Adrenal gland (tissue), 12 donors: ENCODE measurements around the gene TMEM123. TPM values are rescaled to one million over a fixed set of nuclear protein-coding genes. Genes with fewer than 3 reads are reported as not detected.
A peak's percentile ranks its signal among the peaks of the same experiment; 100 is the strongest.

ENCODE experiments used
- DNase-seq, 7 donors: peaks; one replicate each; pipeline ENCODE4 v3.0.0-alpha.2; 2019 to 2020
- H3K27ac ChIP-seq, 5 donors: fragments of 200-600 bp; sonication (generic) in 4 of 5; 1 replicate in 3 of 5; 2 replicates in 2 of 5; pipeline versions ENCODE4 v1.5.1 to v1.8.0; 2016 to 2020; ENCODE audit warnings: mild to moderate bottlenecking in 1 of 5
- H3K27me3 ChIP-seq: fragments of 200-600 bp; 2 replicates; pipeline ENCODE4 v1.8.0; 2021
- H3K36me3 ChIP-seq, 2 donors: fragments of 200-600 bp; replicated peaks in 1 of 2; 1 replicate in 1 of 2; 2 replicates in 1 of 2; pipeline versions ENCODE4 v1.5.1 to v1.8.0; 2018 to 2022
- H3K4me1 ChIP-seq, 2 donors: fragments of 200-600 bp; replicated peaks in 1 of 2; 1 replicate in 1 of 2; 2 replicates in 1 of 2; pipeline versions ENCODE4 v1.5.1 to v1.8.0; 2018 to 2021
- H3K4me3 ChIP-seq, 4 donors: fragments of 200-600 bp; sonication (generic) in 3 of 4; one replicate each; pipeline ENCODE4 v1.5.1; 2016 to 2018
- H3K9me3 ChIP-seq, 3 donors: fragments of 200-600 bp; sonication (generic) in 1 of 3; replicated peaks in 1 of 3; 1 replicate in 2 of 3; 2 replicates in 1 of 3; pipeline versions ENCODE4 v1.5.1 to v1.8.0; 2016 to 2021
- POLR2A ChIP-seq, 2 donors: fragments of 450-650 bp; IDR thresholded peaks; one replicate each; pipeline ENCODE4 v1.6.1; 2017; ENCODE audit warnings: antibody characterized with exemption in 2 of 2, mild to moderate bottlenecking in 2 of 2, moderate library complexity in 1 of 2
- WGBS, 4 donors: extraction: QIAGEN DNeasy Blood & Tissue Kit in 2 of 4; methylation state at CpG; one replicate each; pipeline versions ENCODE4 v1.1.5 to v1.1.7; 2013 to 2017; 5-methylcytosine and 5-hydroxymethylcytosine counted together
- intact Hi-C, 2 donors: fragments of 100-400 bp; cut with DNase I; formaldehyde crosslinking; loops; one replicate each; pipeline versions ENCODE4 v1.14.1 to v1.15.0; 2022 to 2023
- polyA plus RNA-seq, 3 donors: library from polyadenylated mRNA; stranded (reverse); fragments of 200-250 nt in 2 of 3; fragments of 350-450 nt in 1 of 3; fragmentation: Illumina TruSeq in 1 of 3; extraction: RNeasy Lipid Tissue Mini Kit (QIAGEN cat#74804) in 1 of 3; gene quantifications; one replicate each; pipeline ENCODE4 v1.2.3, GENCODE V29; 2013 to 2014
- total RNA-seq, 9 donors: library from RNA; depleted of rRNA in 4 of 9; stranded (reverse); fragments of >200 nt in 4 of 9; fragments of 120-200 nt in 1 of 9; fragmentation: NEBNext Ultra II Directional in 1 of 9; extraction: Animal tissue kit (Norgen Biotek cat#: 25700) in 1 of 9; gene quantifications; one replicate each; pipeline versions ENCODE4 v1.1.0 to v1.2.4, GENCODE V29; 2013 to 2023
- TF ChIP-seq, protein P1 (sequence below), 6 experiments: fragments of 450-650 bp in 4 of 6; fragments of 200-600 bp in 2 of 6; sonication (generic) in 1 of 6; IDR thresholded peaks; 1 replicate in 5 of 6; 2 replicates in 1 of 6; pipeline versions ENCODE4 v1.5.1 to v1.8.0; 2016 to 2021; ENCODE audit warnings: antibody characterized with exemption in 6 of 6, mild to moderate bottlenecking in 2 of 6, moderate library complexity in 1 of 6
- donor health status: healthy with polysubstance abuse.
- donor health status: Bipolar disorder and iron deficiency.
- donor health status: DM: yes; HTN: yes; CAD: no.
- donor health status: DM: no; HTN: no; CAD: no.
- donor health status: DM: no; HTN: no; CAD: no.
- donor health status: DM: yes; HTN: yes; CAD: no.

TMEM123 gene
- total and polyA plus RNA-seq, 12 donors = 19.2 to 284 (median 117) TPM

DNA sequence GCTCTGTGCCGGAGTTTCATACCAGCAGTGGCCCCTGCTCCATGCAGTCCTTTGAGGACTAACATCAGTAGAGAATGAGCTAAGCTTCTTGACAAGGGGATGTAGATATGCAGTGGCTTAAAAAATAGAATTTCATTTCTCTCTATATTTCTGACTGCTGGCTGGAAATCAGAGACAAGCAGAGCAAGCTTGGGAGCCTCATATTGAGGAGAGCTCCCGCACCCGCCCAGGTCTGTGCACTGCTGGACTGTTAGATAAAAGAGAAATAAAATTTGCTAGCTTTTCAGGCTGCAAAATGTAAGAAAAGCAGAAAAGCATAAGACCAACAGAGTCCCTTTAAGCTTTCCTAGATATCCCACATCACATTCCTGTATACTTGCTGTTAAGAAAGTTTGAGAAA lies 46.6 kb upstream of the TMEM123 start:
- no peaks in the 10 kb centered on the region for H3K4me1 ChIP-seq
- intact Hi-C loops = loop anchor here in 1 of 2 donors (5.0 to 10.0 kb wide), 2 partner anchors 157 to 214 kb away; no protein-coding TSS in a partner anchor
- no peaks in the 10 kb centered on the region for H3K27me3 ChIP-seq
- no peak overlapping the region for H3K4me3 ChIP-seq
- H3K27ac ChIP-seq = no peak overlapping the region
- TF ChIP-seq, protein P1, sequence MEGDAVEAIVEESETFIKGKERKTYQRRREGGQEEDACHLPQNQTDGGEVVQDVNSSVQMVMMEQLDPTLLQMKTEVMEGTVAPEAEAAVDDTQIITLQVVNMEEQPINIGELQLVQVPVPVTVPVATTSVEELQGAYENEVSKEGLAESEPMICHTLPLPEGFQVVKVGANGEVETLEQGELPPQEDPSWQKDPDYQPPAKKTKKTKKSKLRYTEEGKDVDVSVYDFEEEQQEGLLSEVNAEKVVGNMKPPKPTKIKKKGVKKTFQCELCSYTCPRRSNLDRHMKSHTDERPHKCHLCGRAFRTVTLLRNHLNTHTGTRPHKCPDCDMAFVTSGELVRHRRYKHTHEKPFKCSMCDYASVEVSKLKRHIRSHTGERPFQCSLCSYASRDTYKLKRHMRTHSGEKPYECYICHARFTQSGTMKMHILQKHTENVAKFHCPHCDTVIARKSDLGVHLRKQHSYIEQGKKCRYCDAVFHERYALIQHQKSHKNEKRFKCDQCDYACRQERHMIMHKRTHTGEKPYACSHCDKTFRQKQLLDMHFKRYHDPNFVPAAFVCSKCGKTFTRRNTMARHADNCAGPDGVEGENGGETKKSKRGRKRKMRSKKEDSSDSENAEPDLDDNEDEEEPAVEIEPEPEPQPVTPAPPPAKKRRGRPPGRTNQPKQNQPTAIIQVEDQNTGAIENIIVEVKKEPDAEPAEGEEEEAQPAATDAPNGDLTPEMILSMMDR (IDR thresholded peaks at IDR 0.05) = no peak
- TF ChIP-seq POLR2A (IDR thresholded peaks at IDR 0.05) = no peak
- no peaks in the 10 kb centered on the region for H3K36me3 ChIP-seq
- DNase-seq = no peak
- 79 to 94% (median 86%) methylated on average over 3 of the region's 3 CpGs for WGBS, 4 donors
- no peaks in the 10 kb centered on the region for H3K9me3 ChIP-seq

DNA sequence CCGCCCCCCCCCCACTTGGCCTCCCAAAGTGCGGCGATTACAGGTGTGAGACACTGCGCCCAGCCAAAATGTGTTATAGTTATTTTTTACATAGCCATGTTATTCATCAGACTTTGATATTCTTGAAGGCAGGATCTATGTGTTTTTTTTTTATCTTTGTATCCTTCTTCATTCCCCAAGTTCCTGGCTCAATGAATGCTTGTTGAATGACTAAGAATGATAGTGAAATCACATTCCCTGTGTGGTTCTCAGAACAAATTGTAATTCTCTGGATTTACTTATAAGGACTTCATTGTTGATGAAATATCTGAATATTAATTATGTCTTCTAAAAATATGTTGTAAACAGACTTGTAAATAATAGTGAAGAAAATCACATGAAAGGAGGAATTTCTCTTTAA lies 44.5 kb upstream of the TMEM123 start:
- H3K4me3 ChIP-seq = no peak overlapping the region
- 81 to 97% (median 88%) methylated on average over 3 to 4 of the region's 4 CpGs for WGBS, 4 donors
- intact Hi-C loops = loop anchor here in 1 of 2 donors (5.0 to 10.0 kb wide), 2 partner anchors 155 to 212 kb away; no protein-coding TSS in a partner anchor
- DNase-seq = no peak
- no peaks in the 10 kb centered on the region for H3K27me3 ChIP-seq
- no peak for TF ChIP-seq POLR2A (IDR thresholded peaks at IDR 0.05)
- TF ChIP-seq, protein P1 (IDR thresholded peaks at IDR 0.05) = no peak
- H3K9me3 ChIP-seq = no peaks in the 10 kb centered on the region
- H3K36me3 ChIP-seq = no peaks in the 10 kb centered on the region
- H3K27ac ChIP-seq = no peak overlapping the region
- H3K4me1 ChIP-seq = no peaks in the 10 kb centered on the region

DNA sequence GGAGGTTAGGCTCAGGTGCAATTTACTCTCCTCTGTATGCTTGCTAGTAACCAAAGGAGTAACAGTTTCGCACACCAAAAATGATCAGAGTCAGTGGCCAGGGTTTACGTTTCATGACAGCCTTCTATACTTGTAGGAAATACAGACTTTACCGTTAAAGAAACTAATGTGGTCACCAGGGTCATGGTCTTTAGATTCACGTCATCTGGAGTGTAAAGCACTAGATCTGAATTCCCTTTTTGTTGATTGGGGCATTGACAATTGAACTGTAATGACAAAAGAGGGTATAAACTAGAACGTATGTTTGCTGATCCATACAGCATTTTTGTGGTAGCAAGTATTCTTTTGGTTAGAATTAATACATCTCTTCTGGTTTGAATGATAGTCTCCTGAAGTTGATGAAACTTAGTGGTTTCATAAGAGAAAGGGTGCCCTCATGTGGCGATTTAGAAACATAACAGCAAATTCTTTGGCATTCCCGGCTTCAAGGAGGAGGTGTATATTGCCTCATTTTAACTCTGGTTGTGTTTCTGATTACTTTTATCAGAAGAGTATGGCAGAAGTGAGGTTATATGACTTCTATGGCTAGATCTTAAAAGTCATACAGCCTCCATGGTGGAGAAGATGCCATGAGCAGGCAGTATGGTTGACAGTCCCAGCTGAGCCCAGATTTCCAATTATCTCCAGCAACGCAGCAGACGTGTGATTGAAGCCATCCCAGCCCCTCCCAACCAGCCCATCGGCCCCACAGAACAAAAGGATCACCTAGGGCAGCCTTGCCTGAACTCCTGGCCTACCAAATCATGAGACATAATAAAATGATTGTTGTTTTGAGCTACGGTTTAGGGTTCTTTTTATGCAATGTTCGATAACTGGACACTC lies 42.8 kb upstream of the TMEM123 start:
- peak in 6 of 7 donors; percentile 30 to 62 (median 36) for DNase-seq
- Histone ChIP-seq H3K27ac (no peak overlapping the region), H3K9me3 (no peaks in the 10 kb centered on the region), H3K27me3 (no peaks in the 10 kb centered on the region), H3K4me1 (no peaks in the 10 kb centered on the region), H3K4me3 (no peak overlapping the region), H3K36me3 (no peaks in the 10 kb centered on the region)
- WGBS, 4 donors = 25 to 30% (median 28%) methylated on average over 11 to 12 of the region's 12 CpGs
- intact Hi-C loops = loop anchor here in 1 of 2 donors (5.0 to 10.0 kb wide), 2 partner anchors 153 to 211 kb away; no protein-coding TSS in a partner anchor
- TF ChIP-seq, protein P1 (IDR thresholded peaks at IDR 0.05) = peak; percentile 48 to 88 (median 75)
- no peak for TF ChIP-seq POLR2A (IDR thresholded peaks at IDR 0.05)

DNA sequence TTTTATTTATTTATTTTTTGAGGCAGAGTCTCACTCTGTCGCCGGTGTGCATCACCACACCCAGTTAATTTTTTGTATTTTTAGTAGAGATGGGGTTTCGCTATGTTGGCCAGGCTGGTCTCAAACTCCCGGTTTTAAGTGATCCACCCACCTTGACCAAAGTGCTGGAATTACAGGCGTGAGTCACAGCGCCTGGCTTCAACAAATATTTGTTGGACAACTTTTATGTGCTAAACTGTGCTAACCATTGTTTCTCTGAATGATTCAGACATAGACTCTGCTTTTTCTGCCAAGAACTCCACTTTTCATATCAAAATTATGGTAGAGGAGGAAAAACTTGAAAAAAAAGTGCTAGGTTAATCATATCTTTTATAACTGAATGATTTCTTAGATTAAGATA lies 41.7 kb upstream of the TMEM123 start:
- Histone ChIP-seq H3K4me1 (no peaks in the 10 kb centered on the region), H3K4me3 (no peak overlapping the region), H3K36me3 (no peaks in the 10 kb centered on the region), H3K27me3 (no peaks in the 10 kb centered on the region), H3K27ac (no peak overlapping the region), H3K9me3 (no peaks in the 10 kb centered on the region)
- 81 to 89% (median 85%) methylated on average over 6 of the region's 6 CpGs for WGBS, 4 donors
- intact Hi-C loops = loop anchor here (5.0 to 10.0 kb wide), 2 partner anchors 152 to 209 kb away; no protein-coding TSS in a partner anchor
- TF ChIP-seq POLR2A (IDR thresholded peaks at IDR 0.05) = no peak
- TF ChIP-seq, protein P1 (IDR thresholded peaks at IDR 0.05) = no peak
- no peak for DNase-seq
